ENCODE results near the gene SOBP.

DNA sequence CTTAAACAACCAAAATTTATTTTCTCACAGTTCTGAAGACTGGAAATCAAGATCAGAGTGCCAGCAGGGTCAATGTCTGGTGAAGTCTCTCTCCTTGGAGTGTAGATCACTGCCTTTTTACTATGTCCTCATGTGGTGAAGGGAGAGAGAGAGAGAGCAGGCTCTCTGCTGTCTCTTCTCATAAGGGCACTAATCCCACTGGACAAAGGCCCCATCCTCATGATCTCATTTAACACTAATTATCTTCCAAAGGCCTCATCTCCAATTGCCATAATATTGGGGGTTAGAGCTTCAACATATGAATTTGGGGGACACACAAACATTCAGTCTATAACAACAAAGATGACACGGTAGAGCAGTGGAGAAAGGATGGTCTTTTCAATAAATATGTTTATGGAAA, 27.4 kb downstream of the SOBP start:
- TF ChIP-seq CTCF (conservative IDR thresholded peaks at IDR 0.05; ENCODE audit: low read depth in 2 of 2) (no peak), STAT1 (IDR thresholded peaks at IDR 0.05; ENCODE audit: unreplicated experiment) (no peak), EZH2 (IDR thresholded peaks at IDR 0.05; ENCODE audit: low read depth, unreplicated experiment) (no peak), POLR2AphosphoS5 (IDR thresholded peaks at IDR 0.05; ENCODE audit: low read depth) (no peak), NANOG (IDR thresholded peaks at IDR 0.05; ENCODE audit: borderline replicate concordance) (no peak)
